Raji (cell line): Measurements from ENCODE around the gene MLPH.

Experiments used
- POLR2A ChIP-seq: IDR thresholded peaks from 2 replicates; pipeline ENCODE4 v1.6.1; 2011; ENCODE audit warnings: low read depth, low read length, control low read depth; ENCODE audit not compliant: insufficient read depth

The MLPH gene

DNA sequence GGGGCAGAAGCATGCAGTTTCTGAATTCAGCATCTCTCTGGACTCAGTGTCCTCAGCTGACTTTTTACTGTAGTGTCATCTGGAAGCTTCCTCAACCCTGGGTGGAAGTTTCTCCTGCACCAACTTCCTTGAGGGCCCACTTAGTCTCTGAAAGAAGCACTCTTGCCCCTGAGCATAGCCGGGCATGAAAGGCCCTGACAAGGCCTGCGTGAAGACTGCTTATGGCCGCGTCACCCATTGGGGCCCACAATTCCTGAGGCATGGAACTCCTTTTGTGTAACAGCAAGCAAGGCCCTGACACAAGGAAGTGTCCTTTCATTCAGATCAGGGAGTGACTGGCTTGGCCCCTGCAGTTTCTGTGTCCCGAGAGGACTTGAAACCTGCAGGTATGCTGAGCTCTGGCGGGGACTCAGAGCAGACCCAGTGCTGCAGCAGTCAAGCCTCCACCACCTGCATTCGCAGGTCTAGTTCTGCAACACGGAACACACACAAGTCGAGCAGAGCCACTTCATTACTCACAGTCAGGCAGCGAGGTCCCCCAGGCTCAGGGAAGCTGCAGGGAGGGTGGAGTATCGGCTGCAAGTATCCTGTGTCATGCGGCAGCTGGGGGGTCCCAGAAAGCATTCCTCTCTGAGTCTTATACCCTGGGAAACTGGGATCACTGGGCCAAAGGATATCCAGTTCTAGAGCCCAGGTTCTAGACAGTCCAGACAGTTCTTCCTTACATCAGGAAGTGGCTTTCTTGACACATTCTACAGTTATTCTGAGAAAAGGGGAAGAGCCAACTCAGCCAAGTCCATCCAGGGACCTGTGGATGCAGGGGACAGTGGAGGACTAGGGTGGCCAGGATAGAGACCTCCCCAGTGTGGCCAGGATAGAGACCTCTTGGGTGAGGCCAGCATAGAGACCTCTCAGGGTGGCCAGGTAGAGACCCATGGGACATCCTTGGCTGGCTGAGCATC, 43.7 kb downstream of the MLPH start:
- TF ChIP-seq POLR2A, result no peak

GRCh38 chr2:237532160-237532559, 45.1 kb downstream of the MLPH start:
- TF ChIP-seq POLR2A, result no peak

GRCh38 chr2:237533668-237534161, 46.7 kb downstream of the MLPH start:
- TF ChIP-seq POLR2A, result no peak

DNA sequence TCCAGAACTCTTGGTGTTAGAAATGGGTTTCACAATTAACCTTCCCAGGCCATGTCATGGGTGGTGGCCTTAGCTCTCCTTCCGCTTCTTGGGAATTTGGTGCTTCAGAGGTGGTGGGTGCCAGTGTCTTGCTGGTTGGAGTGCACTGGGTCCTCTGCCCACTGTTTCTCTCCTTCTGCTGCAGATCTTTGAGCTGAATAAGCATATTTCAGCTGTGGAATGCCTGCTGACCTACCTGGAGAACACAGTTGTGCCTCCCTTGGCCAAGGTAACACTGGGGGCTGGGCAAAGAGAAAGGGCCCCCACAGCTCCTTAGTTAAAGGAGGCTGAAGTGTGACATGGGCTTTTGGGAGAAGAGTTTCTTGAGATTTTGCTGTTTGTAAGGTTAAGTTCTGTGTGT, 47.3 kb downstream of the MLPH start:
- TF ChIP-seq POLR2A, result no peak

- TF ChIP-seq POLR2A, result no peak
These were observed 48.5 kb downstream of the MLPH start for GRCh38 chr2:237535385-237536082.

DNA sequence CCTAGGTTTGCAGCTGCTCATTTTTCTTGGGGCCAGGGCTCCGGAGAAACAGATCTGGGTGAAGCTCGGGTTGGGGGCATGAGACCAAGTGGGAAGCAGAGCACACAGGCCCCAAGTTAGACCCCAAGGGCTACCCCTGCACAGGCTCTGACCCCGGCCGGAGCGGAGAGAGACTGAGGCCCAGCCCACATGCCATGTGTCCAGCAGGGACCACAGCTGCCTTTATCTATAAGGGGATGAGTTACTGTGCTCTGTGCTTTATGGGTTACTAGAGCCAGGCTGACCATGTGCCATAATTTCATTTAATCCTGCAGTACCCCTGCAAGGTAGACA, 49.0 kb downstream of the MLPH start:
- no peak for TF ChIP-seq POLR2A

- TF ChIP-seq POLR2A, result no peak
These were observed 49.6 kb downstream of the MLPH start for GRCh38 chr2:237536617-237537016.

- TF ChIP-seq POLR2A, result no peak
These were observed 51.1 kb downstream of the MLPH start for GRCh38 chr2:237538001-237538720.

DNA sequence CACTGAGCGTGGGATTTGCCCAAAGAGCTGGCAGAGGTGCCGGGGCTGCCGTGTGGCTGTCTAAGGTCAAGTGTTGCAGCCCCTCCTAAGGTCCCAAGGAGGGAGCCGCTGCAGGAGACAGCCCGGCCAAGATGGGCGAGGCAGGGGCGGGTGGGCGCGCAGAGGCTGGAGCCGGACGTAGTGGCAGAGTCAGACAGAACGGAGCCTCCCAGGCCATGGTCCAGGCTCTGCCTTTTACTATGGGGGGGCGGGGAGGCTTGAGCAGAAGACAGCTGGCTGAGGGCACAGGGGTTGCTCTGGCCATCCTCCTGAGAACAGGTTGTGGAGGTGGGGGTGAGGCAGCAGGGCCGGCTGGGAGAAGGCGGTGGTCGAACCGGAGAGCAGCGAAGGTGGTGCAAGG, 51.9 kb downstream of the MLPH start:
- no peak for TF ChIP-seq POLR2A

- no peak for TF ChIP-seq POLR2A
These were observed 52.6 kb downstream of the MLPH start for GRCh38 chr2:237539681-237540080.

DNA sequence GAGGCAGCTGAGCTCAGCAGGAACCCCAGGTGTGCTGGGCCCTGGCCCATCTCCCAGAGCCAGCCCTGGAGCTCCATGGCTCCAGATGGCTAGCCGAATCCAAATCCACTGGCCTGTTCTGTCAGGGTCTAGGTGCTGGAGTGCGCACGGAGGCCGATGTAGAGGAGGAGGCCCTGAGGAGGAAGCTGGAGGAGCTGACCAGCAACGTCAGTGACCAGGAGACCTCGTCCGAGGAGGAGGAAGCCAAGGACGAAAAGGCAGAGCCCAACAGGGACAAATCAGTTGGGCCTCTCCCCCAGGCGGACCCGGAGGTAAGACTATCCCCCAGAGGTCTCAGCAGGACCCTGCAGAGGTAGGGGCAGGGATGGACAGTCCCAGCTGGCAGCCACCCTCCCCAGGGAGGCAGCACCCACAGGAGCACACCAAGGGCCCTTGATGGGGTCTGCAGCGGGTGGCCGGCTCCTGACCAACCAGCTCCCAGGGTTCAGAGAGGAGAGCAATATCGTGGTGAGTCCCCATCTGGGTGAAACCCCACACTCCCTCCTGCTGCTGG, 53.2 kb downstream of the MLPH start:
- TF ChIP-seq POLR2A, result no peak

DNA sequence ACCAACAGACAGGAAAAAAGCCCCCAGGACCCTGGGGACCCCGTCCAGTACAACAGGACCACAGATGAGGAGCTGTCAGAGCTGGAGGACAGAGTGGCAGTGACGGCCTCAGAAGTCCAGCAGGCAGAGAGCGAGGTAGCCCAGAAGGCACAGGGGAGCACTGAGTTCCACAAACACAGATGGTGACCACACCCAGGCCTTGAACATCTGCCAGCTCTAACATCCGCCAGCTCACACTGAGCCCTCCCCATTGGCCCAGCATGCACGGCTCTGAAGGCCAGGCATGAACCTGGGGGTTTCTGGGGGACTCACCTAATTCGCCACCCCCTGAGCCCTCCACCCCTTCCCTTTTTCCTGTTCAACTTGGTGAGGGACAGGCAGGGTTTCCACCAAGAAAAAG, 53.8 kb downstream of the MLPH start:
- TF ChIP-seq POLR2A, result no peak

DNA sequence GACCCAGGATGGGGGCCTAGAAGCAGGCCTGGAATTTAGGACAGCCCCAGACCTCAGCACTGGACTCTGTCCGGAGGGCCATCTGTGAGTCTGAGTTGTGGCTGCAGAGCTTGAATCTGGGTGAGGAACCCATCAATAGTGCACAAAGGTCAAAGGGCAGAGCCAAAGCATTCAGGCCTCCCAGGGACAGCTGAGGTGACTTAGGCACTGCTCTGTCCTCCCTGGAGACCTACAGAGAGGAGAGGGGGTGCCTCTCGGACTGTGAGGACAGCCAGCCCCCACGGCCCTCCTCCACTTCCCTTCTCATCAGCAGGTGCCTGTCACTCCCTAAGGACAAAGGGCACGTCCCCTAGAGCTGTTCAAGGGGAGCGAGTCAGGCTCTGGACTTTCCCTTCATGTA, 54.2 kb downstream of the MLPH start:
- no peak for TF ChIP-seq POLR2A

GRCh38 chr2:237542001-237542704, 55.1 kb downstream of the MLPH start:
- no peak for TF ChIP-seq POLR2A
